ENCODE data around the gene USP11. TPM values are rescaled to one million over a fixed set of nuclear protein-coding genes. Genes with fewer than 3 reads are reported as not detected.
A peak's percentile ranks its signal among the peaks of the same experiment; 100 is the strongest.

USP11 gene
- total RNA-seq, 1 donor from 2014 or later, result 190 TPM

DNA sequence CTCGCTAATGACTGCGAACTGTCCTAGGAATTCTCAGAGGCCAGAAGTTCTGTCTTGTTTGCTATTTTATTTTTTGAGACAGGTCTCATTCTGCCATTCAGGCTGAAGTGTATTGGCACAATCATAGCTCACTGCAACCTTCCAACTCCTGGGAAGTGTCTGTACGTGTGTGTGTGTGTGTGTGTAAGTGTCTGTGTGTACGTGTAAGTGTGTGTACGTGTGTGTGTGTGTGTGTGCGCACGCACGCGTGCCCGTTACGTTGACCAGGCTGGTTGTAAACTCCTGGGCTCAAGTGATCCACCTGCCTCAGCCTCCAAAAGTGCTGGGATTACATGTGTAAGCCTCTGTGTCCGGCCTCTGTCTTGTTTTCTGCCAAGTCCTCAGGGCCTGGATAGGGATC lies 24.7 kb upstream of the USP11 start:
- Mint-ChIP-seq H3K27ac (ENCODE audit: unreplicated experiment) (no peak overlapping the region), H3K9me3 (ENCODE audit: unreplicated experiment) (no peaks in the 10 kb centered on the region), H3K4me3 (ENCODE audit: unreplicated experiment) (no peak overlapping the region), H3K27me3 (ENCODE audit: unreplicated experiment) (no peaks in the 10 kb centered on the region), H3K36me3 (ENCODE audit: unreplicated experiment) (peaks cover 5% of the 10 kb centered on the region), H3K4me1 (ENCODE audit: low read depth, unreplicated experiment) (no peaks in the 10 kb centered on the region)
- no peak for DNase-seq
- TF ChIP-seq, protein P1, sequence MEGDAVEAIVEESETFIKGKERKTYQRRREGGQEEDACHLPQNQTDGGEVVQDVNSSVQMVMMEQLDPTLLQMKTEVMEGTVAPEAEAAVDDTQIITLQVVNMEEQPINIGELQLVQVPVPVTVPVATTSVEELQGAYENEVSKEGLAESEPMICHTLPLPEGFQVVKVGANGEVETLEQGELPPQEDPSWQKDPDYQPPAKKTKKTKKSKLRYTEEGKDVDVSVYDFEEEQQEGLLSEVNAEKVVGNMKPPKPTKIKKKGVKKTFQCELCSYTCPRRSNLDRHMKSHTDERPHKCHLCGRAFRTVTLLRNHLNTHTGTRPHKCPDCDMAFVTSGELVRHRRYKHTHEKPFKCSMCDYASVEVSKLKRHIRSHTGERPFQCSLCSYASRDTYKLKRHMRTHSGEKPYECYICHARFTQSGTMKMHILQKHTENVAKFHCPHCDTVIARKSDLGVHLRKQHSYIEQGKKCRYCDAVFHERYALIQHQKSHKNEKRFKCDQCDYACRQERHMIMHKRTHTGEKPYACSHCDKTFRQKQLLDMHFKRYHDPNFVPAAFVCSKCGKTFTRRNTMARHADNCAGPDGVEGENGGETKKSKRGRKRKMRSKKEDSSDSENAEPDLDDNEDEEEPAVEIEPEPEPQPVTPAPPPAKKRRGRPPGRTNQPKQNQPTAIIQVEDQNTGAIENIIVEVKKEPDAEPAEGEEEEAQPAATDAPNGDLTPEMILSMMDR (IDR thresholded peaks at IDR 0.05; ENCODE audit: partially characterized antibody, unreplicated experiment), result no peak

DNA sequence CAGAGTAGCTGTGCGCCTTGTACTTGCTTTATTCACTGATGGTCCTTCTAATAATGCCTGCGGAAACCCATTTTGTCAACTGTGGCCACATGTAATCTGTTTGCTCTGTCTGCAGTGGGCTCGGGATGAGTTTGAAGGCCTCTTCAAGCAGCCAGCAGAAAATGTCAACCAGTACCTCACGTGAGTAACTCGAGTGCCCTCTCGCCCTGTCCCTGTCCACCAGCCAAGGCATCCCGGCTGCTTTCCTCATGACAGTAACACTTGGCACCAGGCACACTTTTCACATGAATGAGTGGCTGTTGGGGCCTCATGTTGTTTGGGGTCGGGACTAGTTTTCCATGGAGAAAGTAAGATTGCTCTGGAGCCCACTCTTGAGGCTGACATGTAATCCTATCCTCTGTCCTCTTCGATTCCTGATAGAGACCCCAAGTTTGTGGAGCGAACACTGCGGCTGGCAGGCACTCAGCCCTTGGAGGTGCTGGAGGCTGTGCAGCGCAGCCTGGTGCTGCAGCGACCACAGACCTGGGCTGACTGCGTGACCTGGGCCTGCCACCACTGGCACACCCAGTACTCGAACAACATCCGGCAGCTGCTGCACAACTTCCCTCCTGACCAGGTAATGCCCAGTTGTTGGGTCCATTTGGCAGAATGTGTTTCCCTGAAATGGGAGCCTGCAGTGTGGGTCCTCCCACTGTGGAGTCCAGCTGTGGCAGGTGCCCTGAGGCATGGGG lies 23.1 kb upstream of the USP11 start:
- Mint-ChIP-seq H3K27me3 (ENCODE audit: unreplicated experiment) (no peaks in the 10 kb centered on the region), H3K4me1 (ENCODE audit: low read depth, unreplicated experiment) (no peaks in the 10 kb centered on the region), H3K27ac (ENCODE audit: unreplicated experiment) (no peak overlapping the region), H3K4me3 (ENCODE audit: unreplicated experiment) (no peak overlapping the region), H3K9me3 (ENCODE audit: unreplicated experiment) (peaks cover 4% of the 10 kb centered on the region), H3K36me3 (ENCODE audit: unreplicated experiment) (peaks cover 5% of the 10 kb centered on the region)
- TF ChIP-seq, protein P1 (IDR thresholded peaks at IDR 0.05; ENCODE audit: partially characterized antibody, unreplicated experiment), result no peak
- DNase-seq, result no peak

DNA sequence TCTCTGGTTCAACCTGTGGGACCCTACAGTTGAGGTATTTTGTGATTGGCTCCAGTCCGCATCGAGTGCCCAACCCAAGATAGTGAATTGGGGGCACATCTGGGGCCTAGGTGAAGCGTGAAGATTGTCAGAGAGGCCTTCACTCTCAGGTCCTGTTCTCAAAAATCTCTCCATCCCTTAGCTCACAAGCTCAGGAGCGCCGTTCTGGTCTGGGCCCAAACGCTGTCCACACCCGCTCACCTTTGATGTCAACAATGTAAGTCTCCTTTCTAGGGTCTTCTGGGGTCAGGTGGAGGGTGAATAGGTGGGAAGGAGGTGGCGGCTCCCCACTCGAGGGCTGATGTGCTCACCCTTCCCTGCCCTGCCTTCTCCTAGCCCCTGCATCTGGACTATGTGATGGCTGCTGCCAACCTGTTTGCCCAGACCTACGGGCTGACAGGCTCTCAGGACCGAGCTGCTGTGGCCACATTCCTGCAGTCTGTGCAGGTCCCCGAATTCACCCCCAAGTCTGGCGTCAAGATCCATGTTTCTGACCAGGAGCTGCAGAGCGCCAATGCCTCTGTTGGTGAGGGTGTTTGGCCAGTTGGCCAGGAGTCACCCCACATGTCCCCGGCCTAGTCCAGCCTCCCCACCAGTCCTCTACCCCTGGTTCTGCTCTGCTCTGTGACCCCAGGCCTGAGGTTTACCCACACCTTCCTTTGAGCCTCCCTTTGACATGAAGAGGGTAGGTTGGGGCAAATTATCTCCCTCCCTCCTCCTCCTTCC lies 22.0 kb upstream of the USP11 start:
- H3K36me3 Mint-ChIP-seq (ENCODE audit: unreplicated experiment), result peaks cover 5% of the 10 kb centered on the region
- H3K27ac Mint-ChIP-seq (ENCODE audit: unreplicated experiment), result peak overlapping the region; percentile 79
- peaks cover 4% of the 10 kb centered on the region for H3K9me3 Mint-ChIP-seq (ENCODE audit: unreplicated experiment)
- no peak for DNase-seq
- TF ChIP-seq, protein P1 (IDR thresholded peaks at IDR 0.05; ENCODE audit: partially characterized antibody, unreplicated experiment), result no peak
- H3K4me3 Mint-ChIP-seq (ENCODE audit: unreplicated experiment), result no peak overlapping the region
- H3K27me3 Mint-ChIP-seq (ENCODE audit: unreplicated experiment), result no peaks in the 10 kb centered on the region
- H3K4me1 Mint-ChIP-seq (ENCODE audit: low read depth, unreplicated experiment), result peaks cover 1% of the 10 kb centered on the region

DNA sequence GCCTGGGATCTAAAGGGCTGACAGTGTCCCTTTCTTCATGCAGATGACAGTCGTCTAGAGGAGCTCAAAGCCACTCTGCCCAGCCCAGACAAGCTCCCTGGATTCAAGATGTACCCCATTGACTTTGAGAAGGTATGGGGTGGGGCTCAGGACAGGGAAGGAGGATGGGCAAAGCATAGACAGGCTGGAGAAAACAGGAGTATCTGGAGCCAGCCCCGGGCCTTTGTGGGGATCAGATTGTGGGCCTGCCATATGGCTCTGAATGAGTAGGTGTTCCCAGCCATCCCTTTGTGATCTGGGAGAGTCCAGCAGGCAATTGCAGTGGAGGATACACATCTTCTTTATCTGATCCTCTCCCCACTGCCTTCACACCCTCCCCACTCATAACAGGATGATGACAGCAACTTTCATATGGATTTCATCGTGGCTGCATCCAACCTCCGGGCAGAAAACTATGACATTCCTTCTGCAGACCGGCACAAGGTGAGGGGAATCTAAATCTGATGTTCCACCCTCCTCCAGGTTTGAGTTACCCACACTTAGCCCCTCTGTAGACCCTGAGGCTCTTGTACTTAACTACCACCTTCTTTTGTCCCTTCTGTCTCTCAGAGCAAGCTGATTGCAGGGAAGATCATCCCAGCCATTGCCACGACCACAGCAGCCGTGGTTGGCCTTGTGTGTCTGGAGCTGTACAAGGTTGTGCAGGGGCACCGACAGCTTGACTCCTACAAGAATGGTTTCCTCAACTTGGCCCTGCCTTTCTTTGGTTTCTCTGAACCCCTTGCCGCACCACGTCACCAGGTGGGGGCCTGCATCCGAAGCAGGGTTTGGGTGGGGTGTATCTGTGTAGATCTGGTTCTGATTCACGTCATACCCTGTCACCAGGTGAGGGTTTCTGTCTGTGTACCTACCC lies 20.2 kb upstream of the USP11 start:
- peaks cover 12% of the 10 kb centered on the region for H3K9me3 Mint-ChIP-seq (ENCODE audit: unreplicated experiment)
- no peak for DNase-seq
- no peak overlapping the region for H3K4me3 Mint-ChIP-seq (ENCODE audit: unreplicated experiment)
- H3K27me3 Mint-ChIP-seq (ENCODE audit: unreplicated experiment), result peaks cover 10% of the 10 kb centered on the region
- H3K27ac Mint-ChIP-seq (ENCODE audit: unreplicated experiment), result peak overlapping the region; percentile 38
- peaks cover 13% of the 10 kb centered on the region for H3K4me1 Mint-ChIP-seq (ENCODE audit: low read depth, unreplicated experiment)
- peaks cover 5% of the 10 kb centered on the region for H3K36me3 Mint-ChIP-seq (ENCODE audit: unreplicated experiment)
- TF ChIP-seq, protein P1 (IDR thresholded peaks at IDR 0.05; ENCODE audit: partially characterized antibody, unreplicated experiment), result no peak

All from glutamatergic neuron (in vitro differentiated cells).